Measurements from ENCODE around the gene PIK3C2B. TPM values are rescaled to one million over a fixed set of nuclear protein-coding genes. Genes with fewer than 3 reads are reported as not detected.

Gene PIK3C2B
- polyA plus RNA-seq, 1 donor (not counting 4 experiments of a cell fraction or from before 2014, with no cell fraction given), result 5.4 TPM

- TF ChIP-seq CTCF (optimal IDR thresholded peaks at IDR 0.05 in 1 of 3, IDR thresholded peaks at IDR 0.05 in 1 of 3, conservative IDR thresholded peaks at IDR 0.05 in 1 of 3; ENCODE audit: extremely low read depth in 1 of 3, insufficient read depth in 2 of 3, low read length in 3 of 3) (no peak), EZH2 (IDR thresholded peaks at IDR 0.05; ENCODE audit: low read length) (no peak)
- Histone ChIP-seq H3K4me3 (ENCODE audit: control insufficient read depth in 2 of 3, extremely low read depth in 1 of 3, insufficient read depth in 2 of 3, low read depth in 1 of 3, low read length in 3 of 3) (no peak overlapping the region), H3K36me3 (ENCODE audit: control insufficient read depth in 2 of 2, extremely low read depth in 1 of 2, insufficient read depth in 2 of 2, low read length in 2 of 2) (peaks cover 3 to 5% of the 10 kb centered on the region in 2 experiments), H3K9me3 (ENCODE audit: control insufficient read depth, low read depth, low read length) (no peaks in the 10 kb centered on the region), H4K20me1 (ENCODE audit: control insufficient read depth, extremely low read depth, insufficient read depth, low read length) (no peaks in the 10 kb centered on the region), H3K9ac (ENCODE audit: control insufficient read depth, extremely low read depth, insufficient read depth, low read length) (no peak overlapping the region), H3K79me2 (ENCODE audit: control insufficient read depth, insufficient read depth, low read length) (no peaks in the 10 kb centered on the region), H3K27me3 (ENCODE audit: control insufficient read depth, extremely low read depth, insufficient read depth, low read length) (no peaks in the 10 kb centered on the region), H3K4me2 (ENCODE audit: control insufficient read depth, extremely low read depth, insufficient read depth, low read depth, low read length) (no peak overlapping the region), H3K27ac (ENCODE audit: control insufficient read depth, insufficient read depth, low read length) (no peak overlapping the region), H3K4me1 (ENCODE audit: control insufficient read depth, extremely low read depth, insufficient read depth, low read length) (peaks cover 20% of the 10 kb centered on the region), H3K9me1 (ENCODE audit: control insufficient read depth, extremely low read depth, insufficient read depth, low read length) (no peaks in the 10 kb centered on the region), H2AFZ (ENCODE audit: control insufficient read depth, low read length) (no peak overlapping the region)
- DNase-seq (ENCODE audit: low read depth, low spot score) (no peak), FAIRE-seq (no peak)
- dilution Hi-C loops (cut with MboI; ENCODE audit: extremely low pct_ligation_motif_present, low sequenced_read_pairs), result no loop called here
Measured at GRCh38 chr1:204453141-204453772, 41.3 kb downstream of the PIK3C2B start.

- no peaks in the 10 kb centered on the region for H3K27me3 ChIP-seq (ENCODE audit: control insufficient read depth, extremely low read depth, insufficient read depth, low read length)
- no peak for TF ChIP-seq EZH2 (IDR thresholded peaks at IDR 0.05; ENCODE audit: low read length)
- dilution Hi-C loops (cut with MboI; ENCODE audit: extremely low pct_ligation_motif_present, low sequenced_read_pairs), result no loop called here
- H4K20me1 ChIP-seq (ENCODE audit: control insufficient read depth, extremely low read depth, insufficient read depth, low read length), result no peaks in the 10 kb centered on the region
- H2AFZ ChIP-seq (ENCODE audit: control insufficient read depth, low read length), result no peak overlapping the region
- no peak for FAIRE-seq
- H3K9ac ChIP-seq (ENCODE audit: control insufficient read depth, extremely low read depth, insufficient read depth, low read length), result no peak overlapping the region
- no peak overlapping the region for H3K27ac ChIP-seq (ENCODE audit: control insufficient read depth, insufficient read depth, low read length)
- peaks cover 1 to 5% of the 10 kb centered on the region in 2 experiments for H3K36me3 ChIP-seq (ENCODE audit: control insufficient read depth in 2 of 2, extremely low read depth in 1 of 2, insufficient read depth in 2 of 2, low read length in 2 of 2)
- H3K4me3 ChIP-seq (ENCODE audit: control insufficient read depth in 2 of 3, extremely low read depth in 1 of 3, insufficient read depth in 2 of 3, low read depth in 1 of 3, low read length in 3 of 3), result no peak overlapping the region
- H3K4me1 ChIP-seq (ENCODE audit: control insufficient read depth, extremely low read depth, insufficient read depth, low read length), result peaks cover 20% of the 10 kb centered on the region
- no peak for DNase-seq (ENCODE audit: low read depth, low spot score)
- H3K79me2 ChIP-seq (ENCODE audit: control insufficient read depth, insufficient read depth, low read length), result no peaks in the 10 kb centered on the region
- no peaks in the 10 kb centered on the region for H3K9me3 ChIP-seq (ENCODE audit: control insufficient read depth, low read depth, low read length)
- H3K9me1 ChIP-seq (ENCODE audit: control insufficient read depth, extremely low read depth, insufficient read depth, low read length), result no peaks in the 10 kb centered on the region
- H3K4me2 ChIP-seq (ENCODE audit: control insufficient read depth, extremely low read depth, insufficient read depth, low read depth, low read length), result no peak overlapping the region
Measured at GRCh38 chr1:204451352-204452124, 43.1 kb downstream of the PIK3C2B start.

Data from keratinocyte (primary cell).